WTC11 (cell line): ENCODE results near the gene CSF1R. TPM values are rescaled to one million over a fixed set of nuclear protein-coding genes. Genes with fewer than 3 reads are reported as not detected.

Source experiments
- ATAC-seq: fragments of 200-7000 bp; cut with Tn5 transposase; 2 replicates; pipeline ENCODE4 v1.10.0; 2021; ENCODE audit warnings: mild to moderate bottlenecking, moderate library complexity
- CTCF ChIA-PET: fragments of 300-600 bp; sonication (Branson Sonifier 250); formaldehyde crosslinking; loops from one replicate; lab custom pipeline; 2021; ENCODE audit warnings: antibody characterized with exemption; lab: Charles Lee
- POLR2A ChIA-PET: fragments of 350-600 bp; sonication (Branson Sonifier 250); formaldehyde crosslinking; loops from one replicate; lab custom pipeline; 2021; ENCODE audit warnings: antibody characterized with exemption; lab: Charles Lee
- DNase-seq: peaks from one replicate; pipeline ENCODE4 v3.0.0; 2021; ENCODE audit warnings: low spot score
- H3K27ac Mint-ChIP-seq: 2 replicates; pipeline ENCODE4 v1.8.0; 2021; ENCODE audit warnings: mixed read lengths
- H3K27me3 Mint-ChIP-seq: 2 replicates; pipeline ENCODE4 v1.8.0; 2021; ENCODE audit warnings: low read depth, mild to moderate bottlenecking, moderate library complexity, mixed read lengths
- H3K36me3 Mint-ChIP-seq: 2 replicates; pipeline ENCODE4 v1.8.0; 2021; ENCODE audit warnings: mixed read lengths
- H3K4me1 Mint-ChIP-seq: 2 replicates; pipeline ENCODE4 v1.8.0; 2022; ENCODE audit warnings: mixed read lengths
- H3K4me3 Mint-ChIP-seq: 2 replicates; pipeline ENCODE4 v1.8.0; 2021; ENCODE audit warnings: mild to moderate bottlenecking, moderate library complexity, mixed read lengths
- H3K9me3 Mint-ChIP-seq: 2 replicates; pipeline ENCODE4 v1.8.0; 2021; ENCODE audit warnings: mixed read lengths
- ATF1 ChIP-seq: sonication (generic); formaldehyde crosslinking; IDR thresholded peaks from 2 replicates; pipeline ENCODE4 v1.8.1; 2023; ENCODE audit warnings: mild to moderate bottlenecking, moderate library complexity, missing genetic modification reagents
- ATF2 ChIP-seq: sonication (generic); formaldehyde crosslinking; IDR thresholded peaks from 2 replicates; pipeline ENCODE4 v1.8.1; 2022; ENCODE audit warnings: low read depth, missing genetic modification reagents, borderline replicate concordance
- ERG ChIP-seq: fragments of 250-450 bp; sonication (Bioruptor Pico); IDR thresholded peaks from 2 replicates; pipeline ENCODE4 v1.8.0; 2021; ENCODE audit warnings: mild to moderate bottlenecking
- FOXJ3 ChIP-seq: sonication (generic); formaldehyde crosslinking; IDR thresholded peaks from 2 replicates; pipeline ENCODE4 v1.9.0; 2021; ENCODE audit warnings: missing genetic modification reagents, mild to moderate bottlenecking, borderline replicate concordance
- GABPB1 ChIP-seq: sonication (generic); formaldehyde crosslinking; IDR thresholded peaks from 2 replicates; pipeline ENCODE4 v1.8.1; 2023; ENCODE audit warnings: mild to moderate bottlenecking, missing genetic modification reagents
- GRHL2 ChIP-seq: fragments of 250-450 bp; sonication (Bioruptor Pico); IDR thresholded peaks from 2 replicates; pipeline ENCODE4 v1.8.0; 2022; ENCODE audit warnings: mild to moderate bottlenecking, moderate library complexity; ENCODE audit not compliant: insufficient replicate concordance, severe bottlenecking
- GTF2I ChIP-seq: fragments of 250-450 bp; sonication (Bioruptor Pico); conservative IDR thresholded peaks from 2 replicates; pipeline ENCODE4 v1.4.0; 2021; ENCODE audit warnings: mild to moderate bottlenecking
- IRF2 ChIP-seq: sonication (generic); formaldehyde crosslinking; IDR thresholded peaks from 2 replicates; pipeline ENCODE4 v1.8.0; 2022; ENCODE audit warnings: low read depth, missing genetic modification reagents, borderline replicate concordance
- KAT7 ChIP-seq: sonication (generic); formaldehyde crosslinking; IDR thresholded peaks from 2 replicates; pipeline ENCODE4 v1.8.1; 2023; ENCODE audit warnings: missing genetic modification reagents, mild to moderate bottlenecking, borderline replicate concordance
- MAX ChIP-seq: sonication (generic); formaldehyde crosslinking; IDR thresholded peaks from 2 replicates; pipeline ENCODE4 v1.8.0; 2022; ENCODE audit warnings: mild to moderate bottlenecking, missing genetic modification reagents
- MYBL2 ChIP-seq: sonication (generic); formaldehyde crosslinking; IDR thresholded peaks from 2 replicates; pipeline ENCODE4 v1.8.1; 2023; ENCODE audit warnings: mild to moderate bottlenecking, moderate library complexity, missing genetic modification reagents
- PRRX2 ChIP-seq: fragments of 250-450 bp; sonication (Bioruptor Pico); IDR thresholded peaks from 2 replicates; pipeline ENCODE4 v1.8.0; 2021; ENCODE audit warnings: mild to moderate bottlenecking
- RORB ChIP-seq: fragments of 250-450 bp; sonication (Bioruptor Pico); IDR thresholded peaks from 2 replicates; pipeline ENCODE4 v1.9.0; 2021; ENCODE audit warnings: mild to moderate bottlenecking
- SMAD4 ChIP-seq: sonication (generic); formaldehyde crosslinking; IDR thresholded peaks from 2 replicates; pipeline ENCODE4 v1.8.0; 2022; ENCODE audit warnings: mild to moderate bottlenecking, missing genetic modification reagents
- SOX15 ChIP-seq: fragments of 250-450 bp; sonication (Bioruptor Pico); IDR thresholded peaks from 2 replicates; pipeline ENCODE4 v1.9.0; 2021; ENCODE audit warnings: mild to moderate bottlenecking
- TCF7 ChIP-seq: sonication (generic); formaldehyde crosslinking; IDR thresholded peaks from 2 replicates; pipeline ENCODE4 v1.8.0; 2022; ENCODE audit warnings: mild to moderate bottlenecking, low read depth, missing genetic modification reagents, moderate library complexity
- ZBTB21 ChIP-seq: sonication (generic); formaldehyde crosslinking; IDR thresholded peaks from 2 replicates; pipeline ENCODE4 v1.8.1; 2023; ENCODE audit warnings: mild to moderate bottlenecking, missing genetic modification reagents, borderline replicate concordance
- ZNF121 ChIP-seq: sonication (generic); formaldehyde crosslinking; IDR thresholded peaks from 2 replicates; pipeline ENCODE4 v1.8.0; 2023; ENCODE audit warnings: missing genetic modification reagents
- ZNF219 ChIP-seq: sonication (generic); formaldehyde crosslinking; IDR thresholded peaks from 2 replicates; pipeline ENCODE4 v1.8.0; 2023; ENCODE audit warnings: missing genetic modification reagents, mild to moderate bottlenecking, borderline replicate concordance
- ZNF425 ChIP-seq: fragments of 250-450 bp; sonication (Bioruptor Pico); conservative IDR thresholded peaks from 2 replicates; pipeline ENCODE4 v1.9.0; 2021; ENCODE audit warnings: mild to moderate bottlenecking
- total RNA-seq: library from RNA; stranded (reverse); gene quantifications from 3 replicates; pipeline ENCODE4 v1.2.3, GENCODE V29; 2021

Gene CSF1R
- total RNA-seq, 1 experiment from 2014 or later, result 0.20 TPM

GRCh38 chr5:150044712-150045111 is 41.6 kb downstream of the CSF1R start:
- POLR2A ChIA-PET, result no interaction called here
- no peak for DNase-seq
- H3K4me1 Mint-ChIP-seq, result peaks cover 5% of the 10 kb centered on the region
- H3K27me3 Mint-ChIP-seq, result no peaks in the 10 kb centered on the region
- no peak for ATAC-seq
- CTCF ChIA-PET, result no interaction called here
- H3K4me3 Mint-ChIP-seq, result no peak overlapping the region
- peaks cover 74% of the 10 kb centered on the region for H3K36me3 Mint-ChIP-seq
- no peak for TF ChIP-seq ATF1 (CRISPR knock-in tag)
- no peak for TF ChIP-seq MAX (CRISPR knock-in tag)
- TF ChIP-seq GTF2I (CRISPR knock-in tag), result no peak
- TF ChIP-seq ZNF425 (CRISPR knock-in tag), result no peak
- TF ChIP-seq SOX15, result no peak
- no peaks in the 10 kb centered on the region for H3K9me3 Mint-ChIP-seq
- H3K27ac Mint-ChIP-seq, result no peak overlapping the region

GRCh38 chr5:150044329-150044681 is 42.0 kb downstream of the CSF1R start:
- Mint-ChIP-seq H3K4me3 (no peak overlapping the region), H3K27me3 (no peaks in the 10 kb centered on the region), H3K9me3 (no peaks in the 10 kb centered on the region), H3K36me3 (peaks cover 72% of the 10 kb centered on the region), H3K4me1 (peaks cover 5% of the 10 kb centered on the region), H3K27ac (no peak overlapping the region)
- DNase-seq (no peak), ATAC-seq (no peak)
- ChIA-PET CTCF (no interaction called here), POLR2A (no interaction called here)
- no peak for TF ChIP-seq MYBL2 (CRISPR knock-in tag)
- no peak for TF ChIP-seq ZNF219 (CRISPR knock-in tag)
- no peak for TF ChIP-seq KAT7 (CRISPR knock-in tag)
- no peak for TF ChIP-seq ZNF425 (CRISPR knock-in tag)
- no peak for TF ChIP-seq ZNF121
- no peak for TF ChIP-seq IRF2 (CRISPR knock-in tag)
- TF ChIP-seq PRRX2 (CRISPR knock-in tag), result no peak
- TF ChIP-seq ATF2, result no peak
- TF ChIP-seq RORB, result no peak
- no peak for TF ChIP-seq TCF7 (CRISPR knock-in tag)
- no peak for TF ChIP-seq SMAD4 (CRISPR knock-in tag)
- no peak for TF ChIP-seq GRHL2 (CRISPR knock-in tag)
- TF ChIP-seq ZBTB21, result no peak
- TF ChIP-seq FOXJ3 (CRISPR knock-in tag), result no peak
- no peak for TF ChIP-seq GABPB1
- TF ChIP-seq ERG (CRISPR knock-in tag), result no peak
